Measurements from ENCODE around the gene CKAP2L.

Gene CKAP2L

GRCh38 chr2:112764071-112765044, at the start of gene CKAP2L:
TSS of gene CKAP2L (minus strand) at chr2:112764609. CDS start at chr2:112764598, 11 bp downstream.
- peak; percentile 98 for DNase-seq (ENCODE audit: low spot score)

GRCh38 chr2:112813280-112813966, 49.0 kb upstream of the CKAP2L start:
- DNase-seq (ENCODE audit: low spot score) = no peak

- no peak for DNase-seq (ENCODE audit: low spot score)
Measured at GRCh38 chr2:112812318-112813267, 48.2 kb upstream of the CKAP2L start.

- DNase-seq (ENCODE audit: low spot score) = no peak
Measured at GRCh38 chr2:112811841-112812306, 47.5 kb upstream of the CKAP2L start.

- no peak for DNase-seq (ENCODE audit: low spot score)
Measured at GRCh38 chr2:112811276-112811831, 46.9 kb upstream of the CKAP2L start.

- DNase-seq (ENCODE audit: low spot score) = no peak
Measured at GRCh38 chr2:112809112-112809511, 44.7 kb upstream of the CKAP2L start.

GRCh38 chr2:112807233-112807807, 42.9 kb upstream of the CKAP2L start:
- DNase-seq (ENCODE audit: low spot score) = no peak

- no peak for DNase-seq (ENCODE audit: low spot score)
Measured at GRCh38 chr2:112805542-112805941, 41.1 kb upstream of the CKAP2L start.

- no peak for DNase-seq (ENCODE audit: low spot score)
Measured at GRCh38 chr2:112803691-112804521, 39.5 kb upstream of the CKAP2L start.

GRCh38 chr2:112800881-112801583, 36.6 kb upstream of the CKAP2L start:
- DNase-seq (ENCODE audit: low spot score) = no peak

- DNase-seq (ENCODE audit: low spot score) = no peak
Measured at GRCh38 chr2:112798979-112799975, 34.9 kb upstream of the CKAP2L start.

GRCh38 chr2:112796486-112796885, 32.1 kb upstream of the CKAP2L start:
- DNase-seq (ENCODE audit: low spot score) = no peak

- DNase-seq (ENCODE audit: low spot score) = no peak
Measured at GRCh38 chr2:112795774-112796173, 31.4 kb upstream of the CKAP2L start.

GRCh38 chr2:112794841-112795240, 30.4 kb upstream of the CKAP2L start:
- DNase-seq (ENCODE audit: low spot score) = no peak

GRCh38 chr2:112794131-112794733, 29.8 kb upstream of the CKAP2L start:
- DNase-seq (ENCODE audit: low spot score) = no peak

GRCh38 chr2:112793449-112793978, 29.1 kb upstream of the CKAP2L start:
- DNase-seq (ENCODE audit: low spot score) = no peak

- no peak for DNase-seq (ENCODE audit: low spot score)
Measured at GRCh38 chr2:112792419-112792818, 28.0 kb upstream of the CKAP2L start.

Measured in cerebellar cortex (tissue), 1 donor.